Heart right ventricle (tissue), 16 donors: ENCODE measurements around the gene FLNC. TPM values are rescaled to one million over a fixed set of nuclear protein-coding genes. Genes with fewer than 3 reads are reported as not detected.

Experiments used
- ATAC-seq, 8 donors: fragments of 200-7000 bp; cut with Tn5 transposase; one replicate each; pipeline ENCODE4 v1.9.1; 2020; ENCODE audit warnings: mild to moderate bottlenecking in 8 of 8, moderate library complexity in 8 of 8, moderate number of reproducible peaks in 1 of 8
- DNase-seq, 2 donors: peaks; one replicate each; pipeline ENCODE4 v3.0.0-alpha.2; 2020
- H3K27ac ChIP-seq, 10 donors: fragments of 200-600 bp; sonication (generic) in 2 of 10; one replicate each; pipeline versions ENCODE4 v1.5.0 to v1.8.0; 2020 to 2022; ENCODE audit warnings: mild to moderate bottlenecking in 3 of 10
- H3K27me3 ChIP-seq, 7 donors: fragments of 200-600 bp; one replicate each; pipeline ENCODE4 v1.8.0; 2021 to 2022; ENCODE audit warnings: mild to moderate bottlenecking in 2 of 7
- H3K36me3 ChIP-seq, 9 donors: fragments of 200-600 bp; sonication (generic) in 1 of 9; one replicate each; pipeline versions ENCODE4 v1.5.0 to v1.8.0; 2020 to 2022; ENCODE audit warnings: mild to moderate bottlenecking in 2 of 9
- H3K4me1 ChIP-seq, 9 donors: fragments of 200-600 bp; sonication (generic) in 1 of 9; one replicate each; pipeline versions ENCODE4 v1.5.0 to v1.8.0; 2020 to 2022; ENCODE audit warnings: mild to moderate bottlenecking in 4 of 9
- H3K4me3 ChIP-seq, 10 donors: fragments of 200-600 bp; sonication (generic) in 2 of 10; one replicate each; pipeline versions ENCODE4 v1.5.0 to v1.8.0; 2020 to 2022; ENCODE audit warnings: mild to moderate bottlenecking in 7 of 10, moderate library complexity in 2 of 10
- H3K9me3 ChIP-seq, 11 donors: fragments of 200-600 bp in 10 of 11; sonication (generic) in 2 of 11; one replicate each; pipeline versions ENCODE4 v1.5.0 to v1.8.0; 2013 to 2022; ENCODE audit warnings: mild to moderate bottlenecking in 2 of 11, control low read depth in 1 of 11, moderate library complexity in 1 of 11
- CTCF ChIP-seq, 9 donors: fragments of 200-600 bp; sonication (generic) in 2 of 9; IDR thresholded peaks; one replicate each; pipeline versions ENCODE4 v1.5.0 to v1.8.0; 2021 to 2022; ENCODE audit warnings: antibody characterized with exemption in 9 of 9, mild to moderate bottlenecking in 5 of 9, moderate library complexity in 1 of 9
- WGBS, 2 donors: extraction: QIAGEN DNeasy Blood & Tissue Kit; methylation state at CpG; one replicate each; pipeline ENCODE4 v1.1.7; 2013; ENCODE audit warnings: inconsistent platforms in 1 of 2; 5-methylcytosine and 5-hydroxymethylcytosine counted together
- intact Hi-C, 10 donors: fragments of 100-400 bp; cut with DNase I; formaldehyde crosslinking; loops; one replicate each; pipeline versions ENCODE4 v1.11.1 to v1.14.2; 2022
- polyA plus RNA-seq, 2 donors: library from polyadenylated mRNA; stranded (reverse); fragments of 200-250 nt; gene quantifications; one replicate each; pipeline ENCODE4 v1.2.3, GENCODE V29; 2013
- total RNA-seq, 10 donors: library from RNA; stranded (reverse); fragmentation: NEBNext Ultra II Directional in 3 of 10; extraction: Animal tissue kit (Norgen Biotek cat#: 25700) in 3 of 10; gene quantifications; one replicate each; pipeline versions ENCODE4 v1.2.1 to v1.2.4, GENCODE V29; 2021 to 2023
- donor health status: Arrhythmogenic right ventricular cardiomyopathy.
- donor health status: ischemic (EF 13 %, LVEDD 7.1; RV severe dilation, severe dysfunction).
- donor health status: healthy with polysubstance abuse.
- donor health status: DM: no; HTN: yes; CAD: no.
- donor health status: DM: no; HTN: no; CAD: no.
- donor health status: ischemic (EF 25% LVEDD 6.9; RV normal size, moderate dysfunction).
- donor health status: ischemic (EF 25% LVEDD 5.7; RV mildly dilated, moderate dysfunction).
- donor health status: healthy.
- donor health status: DM: yes; HTN: yes; CAD: no.
- donor health status: Ischemic cardiomyopathy.
- donor health status: ischemic (EF 35%, LVEDD 5.7; RV mildly dilated, moderate dysfunction).
- donor health status: nonischemic (EF 11% LVEDD 7.7; RV severe dilation, severe dysfunction).
- donor health status: DM: yes; HTN: yes; CAD: no.
- donor health status: PGD.
- donor health status: ischemic (EF 29% LVEDD 5.4; RV normal size, mild dysfunction).
- donor health status: nonischemic (EF 23%, LVEDD 6.1; RV moderate dilation, normal function).

Gene FLNC
- total and polyA plus RNA-seq, 12 donors = 223 to 2,445 (median 1,163) TPM

GRCh38 chr7:128859232-128860157 is 29.3 kb downstream of the FLNC start:
- Histone ChIP-seq H3K4me3 (no peak overlapping the region), H3K27ac (peak overlapping the region in 9 of 10 donors; percentile 10 to 86 (median 59)), H3K27me3 (no peaks in the 10 kb centered on the region), H3K4me1 (peaks cover 17 to 74% (median 41%) of the 10 kb centered on the region in 9 donors), H3K36me3 (peaks cover 0 to 46% (median 25%) of the 10 kb centered on the region in 9 donors), H3K9me3 (no peaks in the 10 kb centered on the region)
- intact Hi-C loops = loop anchor here in 4 of 10 donors (5.0 to 10.0 kb wide), 3 partner anchors 65 to 125 kb away; partner anchors contain the start of genes CALU (in 4 of the 4) and CCDC136 (in 1 of the 4)
- ATAC-seq (peak in 7 of 8 donors; percentile 1 to 5 (median 3)), DNase-seq (peak; percentile 47 to 65)
- TF ChIP-seq CTCF (IDR thresholded peaks at IDR 0.05) = no peak
- WGBS, 2 donors = 31 to 56% methylated on average over 12 of the region's 12 CpGs

GRCh38 chr7:128860158-128861073 is 30.2 kb downstream of the FLNC start:
- H3K27ac ChIP-seq = peak overlapping the region in 8 of 10 donors; percentile 45 to 86 (median 63)
- intact Hi-C loops = loop anchor here in 4 of 10 donors (5.0 to 10.0 kb wide), 3 partner anchors 66 to 126 kb away; partner anchors contain the start of genes CALU (in 4 of the 4) and CCDC136 (in 1 of the 4)
- 32 to 38% methylated on average over 10 of the region's 10 CpGs for WGBS, 2 donors
- H3K36me3 ChIP-seq = peaks cover 0 to 46% (median 20%) of the 10 kb centered on the region in 9 donors
- peaks cover 17 to 74% (median 41%) of the 10 kb centered on the region in 9 donors for H3K4me1 ChIP-seq
- TF ChIP-seq CTCF (IDR thresholded peaks at IDR 0.05) = peak in 7 of 9 donors; percentile 6 to 43 (median 11)
- no peak overlapping the region for H3K4me3 ChIP-seq
- peak in 6 of 8 donors; percentile 1 to 7 (median 4) for ATAC-seq
- DNase-seq = no peak
- no peaks in the 10 kb centered on the region for H3K9me3 ChIP-seq
- H3K27me3 ChIP-seq = no peaks in the 10 kb centered on the region

- no peak for TF ChIP-seq CTCF (IDR thresholded peaks at IDR 0.05)
- peaks cover 17 to 63% (median 41%) of the 10 kb centered on the region in 9 donors for H3K4me1 ChIP-seq
- H3K27me3 ChIP-seq = no peaks in the 10 kb centered on the region
- peak overlapping the region in 9 of 10 donors; percentile 56 to 83 (median 71) for H3K4me3 ChIP-seq
- H3K36me3 ChIP-seq = peaks cover 0 to 43% (median 8%) of the 10 kb centered on the region in 9 donors
- H3K9me3 ChIP-seq = no peaks in the 10 kb centered on the region
- DNase-seq (no peak), ATAC-seq (no peak)
- peak overlapping the region in 6 of 10 donors; percentile 2 to 87 (median 62) for H3K27ac ChIP-seq
- 72 to 73% methylated on average over 15 of the region's 15 CpGs for WGBS, 2 donors
- intact Hi-C loops = loop anchor here in 5 of 10 donors (1.0 to 10.0 kb wide), 5 partner anchors 31 to 127 kb away; partner anchors contain the start of genes CALU (in 5 of the 5), CCDC136 (in 1 of the 5) and FLNC (in 1 of the 5)
Observed at GRCh38 chr7:128861957-128862570, 31.9 kb downstream of the FLNC start.
